ENCODE data around the gene MYBPC2.

The MYBPC2 gene

DNA sequence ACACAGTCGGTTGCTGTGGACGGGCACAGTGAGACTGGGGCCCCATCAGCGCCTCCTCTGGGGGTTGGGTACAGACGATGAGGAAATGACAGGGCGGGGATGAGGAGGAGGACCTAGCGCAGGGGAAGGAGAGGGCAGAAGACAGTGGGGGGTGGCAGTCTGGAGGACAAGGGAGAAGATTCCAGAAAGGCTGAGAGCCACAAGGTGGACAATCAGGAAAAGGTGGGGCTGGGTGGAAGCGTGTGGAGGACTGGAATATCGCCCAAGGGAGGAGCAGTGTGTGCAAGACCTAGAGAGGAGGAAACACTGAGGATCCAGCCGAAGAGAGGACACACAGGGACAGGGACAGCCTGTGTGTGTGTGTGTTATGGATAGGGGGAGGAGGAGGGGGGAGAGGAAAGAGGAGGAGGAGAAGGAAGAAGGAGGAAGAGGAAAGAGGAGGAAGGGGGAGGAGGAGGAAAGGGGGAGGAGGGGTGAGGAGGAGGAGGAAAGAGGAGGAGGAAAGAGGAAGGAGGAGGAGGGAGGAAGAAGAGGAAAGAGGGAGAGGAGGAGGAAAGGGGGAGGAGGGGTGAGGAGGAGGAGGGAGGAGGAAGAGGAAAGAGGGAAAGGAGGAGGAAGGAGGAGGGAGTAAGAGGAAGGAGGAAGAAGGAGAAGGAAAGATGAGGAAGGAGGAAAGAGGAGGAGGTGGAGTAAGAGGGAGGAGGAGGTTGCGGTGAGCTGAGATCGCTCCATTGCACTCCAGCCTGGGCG is 59.8 kb downstream of the MYBPC2 start:
- no peak for DNase-seq
- H3K4me1 Mint-ChIP-seq = peaks cover 45% of the 10 kb centered on the region
- TF ChIP-seq, protein P1, sequence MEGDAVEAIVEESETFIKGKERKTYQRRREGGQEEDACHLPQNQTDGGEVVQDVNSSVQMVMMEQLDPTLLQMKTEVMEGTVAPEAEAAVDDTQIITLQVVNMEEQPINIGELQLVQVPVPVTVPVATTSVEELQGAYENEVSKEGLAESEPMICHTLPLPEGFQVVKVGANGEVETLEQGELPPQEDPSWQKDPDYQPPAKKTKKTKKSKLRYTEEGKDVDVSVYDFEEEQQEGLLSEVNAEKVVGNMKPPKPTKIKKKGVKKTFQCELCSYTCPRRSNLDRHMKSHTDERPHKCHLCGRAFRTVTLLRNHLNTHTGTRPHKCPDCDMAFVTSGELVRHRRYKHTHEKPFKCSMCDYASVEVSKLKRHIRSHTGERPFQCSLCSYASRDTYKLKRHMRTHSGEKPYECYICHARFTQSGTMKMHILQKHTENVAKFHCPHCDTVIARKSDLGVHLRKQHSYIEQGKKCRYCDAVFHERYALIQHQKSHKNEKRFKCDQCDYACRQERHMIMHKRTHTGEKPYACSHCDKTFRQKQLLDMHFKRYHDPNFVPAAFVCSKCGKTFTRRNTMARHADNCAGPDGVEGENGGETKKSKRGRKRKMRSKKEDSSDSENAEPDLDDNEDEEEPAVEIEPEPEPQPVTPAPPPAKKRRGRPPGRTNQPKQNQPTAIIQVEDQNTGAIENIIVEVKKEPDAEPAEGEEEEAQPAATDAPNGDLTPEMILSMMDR (IDR thresholded peaks at IDR 0.05) = no peak
- no peak overlapping the region for H3K4me3 Mint-ChIP-seq
- peaks cover 30% of the 10 kb centered on the region for H3K36me3 Mint-ChIP-seq (ENCODE audit: low read depth)
- no peak overlapping the region for H3K27ac Mint-ChIP-seq
- H3K27me3 Mint-ChIP-seq (ENCODE audit: low read depth, poor library complexity) = no peaks in the 10 kb centered on the region
- H3K9me3 Mint-ChIP-seq = peaks cover 37% of the 10 kb centered on the region

DNA sequence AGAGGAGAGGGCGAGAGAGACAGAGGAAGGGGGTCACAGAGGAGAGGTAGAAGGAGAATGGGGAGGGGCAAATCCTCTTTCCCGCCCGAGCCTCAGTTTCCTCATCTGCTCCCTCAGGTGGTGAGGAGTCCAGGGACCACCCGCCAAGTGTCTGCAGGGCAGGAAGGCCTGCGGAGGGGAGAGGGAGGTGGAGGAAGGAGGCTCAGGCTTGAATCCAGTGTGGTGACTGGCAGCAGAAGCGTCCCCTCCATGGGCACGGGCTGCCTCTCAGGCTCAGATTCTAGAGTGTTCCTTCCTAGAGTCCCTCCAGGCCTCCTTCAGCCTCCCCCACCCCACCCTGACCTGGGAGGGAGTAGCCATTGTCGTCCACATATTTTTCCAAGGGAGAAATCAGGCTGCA is 60.5 kb downstream of the MYBPC2 start:
- Mint-ChIP-seq H3K4me3 (no peak overlapping the region), H3K4me1 (peaks cover 39% of the 10 kb centered on the region), H3K27ac (no peak overlapping the region), H3K9me3 (peaks cover 36% of the 10 kb centered on the region), H3K27me3 (ENCODE audit: low read depth, poor library complexity) (no peaks in the 10 kb centered on the region), H3K36me3 (ENCODE audit: low read depth) (peaks cover 30% of the 10 kb centered on the region)
- no peak for DNase-seq
- TF ChIP-seq, protein P1 (IDR thresholded peaks at IDR 0.05) = no peak

DNA sequence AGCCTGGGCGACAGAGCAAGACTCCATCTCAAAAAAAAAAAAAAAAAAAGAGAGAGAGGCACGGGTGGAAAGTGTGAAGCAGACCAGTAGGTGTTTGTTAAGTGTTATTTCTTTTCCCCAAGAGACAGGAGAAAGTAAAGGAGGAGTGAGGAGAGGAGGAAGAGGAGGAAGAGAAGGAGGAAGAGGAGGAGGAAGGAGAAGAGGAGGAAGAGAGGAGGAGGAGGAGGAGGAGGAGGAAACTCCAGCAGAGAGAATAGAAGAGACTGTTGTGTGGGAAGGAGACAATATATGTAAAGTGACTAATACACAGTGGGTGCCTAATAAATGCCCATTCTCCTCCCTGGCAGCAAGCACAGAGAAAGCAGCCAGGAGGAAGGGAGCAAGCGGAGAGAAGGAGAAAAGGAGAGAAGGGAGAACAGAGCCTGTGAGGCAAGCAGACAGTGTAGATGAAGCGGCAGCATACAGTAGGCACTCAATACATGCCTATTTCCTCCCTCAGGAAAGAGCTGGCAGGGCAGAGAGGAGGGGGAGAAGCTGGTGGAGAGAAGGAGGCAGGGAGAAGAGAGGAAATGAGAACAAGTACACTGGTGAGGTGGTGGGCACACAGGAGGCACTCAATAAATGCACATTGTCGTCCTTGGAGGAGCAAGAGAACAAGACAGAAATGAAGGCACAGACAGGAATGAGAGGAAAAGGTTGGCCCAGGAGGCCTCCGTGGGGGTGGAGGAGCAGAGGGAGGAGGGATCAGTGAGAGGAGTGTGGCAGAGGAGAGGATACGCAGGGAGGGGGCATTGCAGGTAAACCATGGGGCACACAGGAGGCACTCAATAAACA is 61.7 kb downstream of the MYBPC2 start:
- TF ChIP-seq, protein P1 (IDR thresholded peaks at IDR 0.05) = no peak
- no peaks in the 10 kb centered on the region for H3K27me3 Mint-ChIP-seq (ENCODE audit: low read depth, poor library complexity)
- H3K9me3 Mint-ChIP-seq = peaks cover 24% of the 10 kb centered on the region
- no peak for DNase-seq
- no peak overlapping the region for H3K27ac Mint-ChIP-seq
- H3K4me3 Mint-ChIP-seq = no peak overlapping the region
- H3K4me1 Mint-ChIP-seq = peaks cover 27% of the 10 kb centered on the region
- H3K36me3 Mint-ChIP-seq (ENCODE audit: low read depth) = peaks cover 19% of the 10 kb centered on the region

DNA sequence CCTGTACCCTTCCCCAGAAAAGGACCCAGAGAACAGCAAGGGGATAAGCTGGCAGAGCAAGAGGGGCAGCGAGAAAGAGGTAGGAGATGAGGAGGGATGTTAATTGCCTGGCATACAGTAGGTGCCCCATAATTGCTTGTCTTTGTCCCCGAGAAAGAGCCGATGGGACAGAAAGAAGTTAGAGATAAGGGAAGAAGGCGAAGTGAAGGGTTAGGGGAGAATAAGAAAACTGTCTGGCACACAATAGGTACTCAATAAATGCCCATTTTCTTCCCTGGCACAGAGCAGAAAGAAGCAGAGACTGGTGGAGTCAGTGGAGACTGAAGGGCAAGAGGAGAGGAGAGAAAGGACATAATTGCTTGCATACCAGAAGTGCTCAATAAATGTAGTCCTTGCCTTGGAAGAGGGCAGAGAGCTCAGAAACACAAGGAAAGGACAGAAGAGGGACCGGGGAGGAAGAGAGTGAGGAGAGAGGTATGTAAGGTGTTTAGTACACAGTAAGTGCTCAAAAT is 62.4 kb downstream of the MYBPC2 start:
- peaks cover 18% of the 10 kb centered on the region for H3K9me3 Mint-ChIP-seq
- DNase-seq = no peak
- TF ChIP-seq, protein P1 (IDR thresholded peaks at IDR 0.05) = no peak
- H3K4me1 Mint-ChIP-seq = peaks cover 21% of the 10 kb centered on the region
- H3K27me3 Mint-ChIP-seq (ENCODE audit: low read depth, poor library complexity) = no peaks in the 10 kb centered on the region
- no peak overlapping the region for H3K4me3 Mint-ChIP-seq
- H3K27ac Mint-ChIP-seq = no peak overlapping the region
- H3K36me3 Mint-ChIP-seq (ENCODE audit: low read depth) = peaks cover 13% of the 10 kb centered on the region

DNA sequence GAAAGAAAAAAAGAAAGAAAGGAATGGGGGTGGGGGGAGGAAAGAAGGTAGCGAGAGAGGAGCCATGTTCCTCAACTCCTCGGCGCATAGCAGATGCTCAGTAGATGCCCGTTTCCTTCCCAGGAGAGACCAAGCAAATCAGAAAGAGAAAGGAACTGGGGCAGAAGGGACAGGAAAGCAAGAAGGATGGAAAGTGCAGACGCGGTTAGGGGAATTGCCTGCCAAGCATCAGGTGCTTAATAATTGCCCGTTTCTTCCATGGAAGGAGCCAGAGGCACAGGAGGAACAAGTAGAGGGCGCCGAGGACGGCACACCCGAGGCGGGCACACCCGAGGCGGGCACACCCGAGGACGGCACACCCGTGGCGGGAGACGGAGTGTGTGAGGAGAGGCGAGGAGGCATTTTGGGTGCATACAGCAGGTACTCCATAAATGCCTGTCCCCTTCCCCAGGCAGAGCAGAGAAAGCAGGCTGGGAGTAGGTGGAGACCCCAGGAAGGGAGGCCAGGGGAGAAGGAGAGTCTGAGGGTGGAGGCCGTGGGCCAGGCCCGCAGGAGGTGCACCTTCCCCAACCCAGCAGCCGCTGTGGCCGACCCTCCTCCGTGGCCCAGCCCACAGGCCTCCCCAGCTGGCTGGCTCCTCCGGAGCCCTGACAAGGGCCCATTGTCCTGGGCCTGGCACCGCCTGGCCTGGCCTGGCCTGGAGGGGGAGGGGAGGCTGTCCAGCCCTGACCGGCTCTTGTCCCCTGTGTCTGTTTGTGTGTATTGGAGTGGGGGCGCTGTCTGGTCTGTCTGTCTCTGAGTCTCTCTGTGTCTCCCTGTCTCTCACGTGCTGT is 63.7 kb downstream of the MYBPC2 start:
- H3K4me3 Mint-ChIP-seq = no peak overlapping the region
- H3K9me3 Mint-ChIP-seq = peaks cover 6% of the 10 kb centered on the region
- peaks cover 7% of the 10 kb centered on the region for H3K27me3 Mint-ChIP-seq (ENCODE audit: low read depth, poor library complexity)
- TF ChIP-seq, protein P1 (IDR thresholded peaks at IDR 0.05) = no peak
- DNase-seq = peak; percentile 42
- peaks cover 4% of the 10 kb centered on the region for H3K36me3 Mint-ChIP-seq (ENCODE audit: low read depth)
- H3K27ac Mint-ChIP-seq = no peak overlapping the region
- H3K4me1 Mint-ChIP-seq = peaks cover 19% of the 10 kb centered on the region
